Thyroid gland (tissue), 4 donors: ENCODE data around the gene SENP7.

Source experiments
- CTCF ChIP-seq, 6 experiments: fragments of 200-600 bp in 3 of 6; fragments of 450-650 bp in 3 of 6; sonication (generic) in 3 of 6; IDR thresholded peaks; one replicate each; pipeline ENCODE4 v1.5.1; 2016 to 2019; ENCODE audit warnings: antibody characterized with exemption in 6 of 6, mild to moderate bottlenecking in 2 of 6, inconsistent platforms in 1 of 6, moderate library complexity in 1 of 6
- POLR2A ChIP-seq, 2 donors: fragments of 450-650 bp; IDR thresholded peaks; one replicate each; pipeline ENCODE4 v1.6.1; 2017; ENCODE audit warnings: antibody characterized with exemption in 2 of 2, mild to moderate bottlenecking in 2 of 2, moderate library complexity in 1 of 2

- TF ChIP-seq CTCF (IDR thresholded peaks at IDR 0.05), result no peak
- no peak for TF ChIP-seq POLR2A (IDR thresholded peaks at IDR 0.05)
Observed at GRCh38 chr3:101433652-101434051, 79.4 kb downstream of the SENP7 start.
